Stimulated activated naive CD4-positive, alpha-beta T cell (primary cell): ENCODE results near the gene SLC25A18.
"Not testable (repeated sequence)": the region's sequence is repeated elsewhere in the genome, so short reads cannot be mapped to it uniquely, and the experiment has no call there.

ENCODE experiments used
- DNase-seq, 6 experiments: peaks; one replicate each; lab custom pipeline; 2025; lab: John Stamatoyannopoulos, UW

Gene SLC25A18, protein sequence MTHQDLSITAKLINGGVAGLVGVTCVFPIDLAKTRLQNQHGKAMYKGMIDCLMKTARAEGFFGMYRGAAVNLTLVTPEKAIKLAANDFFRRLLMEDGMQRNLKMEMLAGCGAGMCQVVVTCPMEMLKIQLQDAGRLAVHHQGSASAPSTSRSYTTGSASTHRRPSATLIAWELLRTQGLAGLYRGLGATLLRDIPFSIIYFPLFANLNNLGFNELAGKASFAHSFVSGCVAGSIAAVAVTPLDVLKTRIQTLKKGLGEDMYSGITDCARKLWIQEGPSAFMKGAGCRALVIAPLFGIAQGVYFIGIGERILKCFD

GRCh38 chr22:17562906-17563870 lies at the start of gene SLC25A18:
SLC25A18 (plus strand) TSS chr22:17563498; CDS start chr22:17579945, 16,447 bp downstream.
- no peak for DNase-seq

DNA sequence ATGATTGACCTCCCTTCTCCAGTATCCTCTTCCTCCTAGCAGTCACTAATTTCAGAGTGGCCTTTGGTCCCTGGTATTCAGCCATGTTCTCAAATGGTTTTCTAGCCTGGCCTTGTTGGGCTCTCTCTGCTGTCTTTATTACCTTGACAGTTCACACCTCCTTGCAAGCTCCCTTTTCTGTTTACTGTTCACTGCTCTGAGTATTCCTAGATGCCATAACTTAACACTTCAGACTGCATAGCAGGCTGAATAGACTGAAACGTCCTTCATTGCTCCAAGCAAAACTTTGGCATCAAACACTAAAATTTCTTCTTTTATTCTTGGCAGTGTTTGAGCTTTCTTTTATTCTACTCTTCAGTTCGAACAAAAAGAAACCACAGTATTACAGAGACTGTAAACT lies 49.7 kb upstream of the SLC25A18 start:
- DNase-seq: no peak

- no peak for DNase-seq
These were observed 49.2 kb upstream of the SLC25A18 start for GRCh38 chr22:17514084-17514483.

GRCh38 chr22:17518406-17518805 lies 44.9 kb upstream of the SLC25A18 start:
- DNase-seq: no peak

- not testable (repeated sequence) for DNase-seq
These were observed 41.3 kb upstream of the SLC25A18 start for GRCh38 chr22:17521971-17522370.

DNA sequence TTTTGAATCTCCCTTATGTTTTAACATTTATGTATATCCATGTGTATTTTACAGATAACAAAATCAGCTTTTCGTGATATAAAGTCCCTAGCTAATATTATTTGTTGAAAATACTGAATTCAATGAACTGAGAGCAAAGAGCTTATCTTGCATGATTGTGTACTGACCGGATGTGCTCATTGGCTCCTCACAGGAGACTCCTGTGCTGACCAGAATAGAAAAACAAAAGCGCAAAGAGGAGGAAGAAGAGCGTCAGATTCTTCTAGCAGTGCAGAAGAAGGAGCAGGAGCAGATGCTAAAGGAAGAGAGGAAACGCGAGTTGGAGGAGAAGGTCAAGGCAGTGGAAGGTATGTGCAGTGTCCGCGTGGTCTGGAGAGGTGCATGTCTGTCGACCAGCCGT lies 39.4 kb upstream of the SLC25A18 start:
- no peak for DNase-seq

GRCh38 chr22:17536269-17536668 lies 27.0 kb upstream of the SLC25A18 start:
- DNase-seq: no peak

DNA sequence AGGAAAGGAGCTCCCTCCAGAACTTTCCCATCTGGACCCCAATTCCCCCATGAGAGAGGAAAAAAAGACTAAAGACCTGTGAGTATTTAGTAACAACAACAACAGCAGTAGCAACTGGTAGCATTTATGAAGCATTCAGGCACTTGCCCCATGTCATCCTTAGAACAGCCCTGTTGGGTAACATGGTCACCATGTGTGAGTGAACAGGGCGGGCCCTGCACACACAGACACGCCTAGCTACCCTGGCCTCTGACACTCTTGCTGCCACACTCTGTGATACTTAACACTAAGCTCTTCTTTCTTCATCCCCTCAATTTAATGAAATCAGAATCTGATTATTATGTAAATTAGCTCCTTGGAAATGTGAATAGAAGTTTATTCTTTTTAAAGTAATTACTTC lies 26.1 kb upstream of the SLC25A18 start:
- DNase-seq: no peak

GRCh38 chr22:17540481-17540880 lies 22.8 kb upstream of the SLC25A18 start:
- no peak for DNase-seq

- DNase-seq: no peak
These were observed 21.8 kb upstream of the SLC25A18 start for GRCh38 chr22:17541476-17541875.

- no peak for DNase-seq
These were observed 20.8 kb upstream of the SLC25A18 start for GRCh38 chr22:17542452-17542851.

- no peak for DNase-seq
These were observed 15.1 kb upstream of the SLC25A18 start for GRCh38 chr22:17548010-17548755.

GRCh38 chr22:17548756-17549035 lies 14.6 kb upstream of the SLC25A18 start:
- DNase-seq: no peak

DNA sequence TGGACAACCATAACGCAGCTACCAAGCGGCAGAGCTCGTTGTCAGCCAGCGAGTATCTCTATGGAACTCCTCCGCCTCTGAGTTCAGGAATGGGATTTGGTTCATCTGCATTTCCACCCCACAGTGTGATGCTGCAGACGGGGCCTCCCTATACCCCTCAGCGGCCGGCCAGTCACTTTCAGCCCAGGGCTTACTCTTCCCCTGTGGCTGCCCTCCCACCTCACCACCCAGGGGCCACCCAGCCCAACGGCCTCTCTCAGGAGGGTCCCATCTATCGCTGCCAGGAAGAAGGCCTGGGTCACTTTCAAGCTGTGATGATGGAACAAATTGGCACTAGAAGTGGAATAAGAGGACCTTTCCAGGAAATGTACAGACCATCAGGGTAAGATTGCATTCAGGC lies 14.1 kb upstream of the SLC25A18 start:
- no peak for DNase-seq

GRCh38 chr22:17549655-17550054 lies 13.6 kb upstream of the SLC25A18 start:
- DNase-seq: no peak

DNA sequence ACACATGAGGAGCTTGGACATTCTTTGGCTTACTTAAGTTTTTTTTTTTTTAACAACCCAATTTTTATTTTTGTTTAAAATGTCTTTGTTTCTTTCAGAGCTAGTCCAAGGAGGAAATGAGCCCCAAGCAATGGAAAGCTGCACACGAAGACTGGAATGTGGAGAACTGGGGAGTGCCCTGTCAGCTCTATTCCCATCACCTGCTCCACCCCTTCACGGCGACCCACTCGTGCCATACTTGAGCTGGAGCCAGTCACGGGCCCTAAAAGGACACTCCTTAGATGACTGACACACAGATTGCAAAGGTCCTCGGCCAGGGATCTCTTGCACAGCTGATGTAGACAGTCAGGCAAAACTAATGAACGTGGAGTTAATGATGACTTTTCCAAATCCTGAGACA lies 10.6 kb upstream of the SLC25A18 start:
- DNase-seq: no peak

GRCh38 chr22:17554814-17555213 lies 8.5 kb upstream of the SLC25A18 start:
- no peak for DNase-seq

- DNase-seq: no peak
These were observed 4.1 kb upstream of the SLC25A18 start for GRCh38 chr22:17559188-17559587.

DNA sequence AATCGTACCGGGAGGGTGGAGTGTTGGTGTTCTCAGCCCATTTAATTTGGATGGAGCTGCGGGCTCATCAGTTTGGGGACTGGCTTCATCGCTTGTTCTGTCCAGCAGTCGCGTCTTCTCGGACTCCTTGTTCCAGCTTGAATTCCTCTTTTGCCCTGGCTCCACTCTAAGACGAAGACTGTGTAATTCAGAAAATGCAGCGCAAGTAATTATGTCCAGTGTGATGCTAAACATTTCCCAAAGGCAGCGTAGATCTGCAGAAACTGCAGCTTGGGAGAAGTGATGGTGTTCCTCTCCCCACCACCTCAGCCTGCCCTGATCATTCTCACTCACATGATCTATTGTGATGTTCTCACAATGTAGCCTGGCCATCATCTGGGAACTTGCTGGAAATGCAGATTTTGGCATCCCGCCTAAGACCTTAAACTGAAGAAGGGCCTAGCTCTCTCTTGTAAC lies 666 bp downstream of the SLC25A18 start:
- no peak for DNase-seq

DNA sequence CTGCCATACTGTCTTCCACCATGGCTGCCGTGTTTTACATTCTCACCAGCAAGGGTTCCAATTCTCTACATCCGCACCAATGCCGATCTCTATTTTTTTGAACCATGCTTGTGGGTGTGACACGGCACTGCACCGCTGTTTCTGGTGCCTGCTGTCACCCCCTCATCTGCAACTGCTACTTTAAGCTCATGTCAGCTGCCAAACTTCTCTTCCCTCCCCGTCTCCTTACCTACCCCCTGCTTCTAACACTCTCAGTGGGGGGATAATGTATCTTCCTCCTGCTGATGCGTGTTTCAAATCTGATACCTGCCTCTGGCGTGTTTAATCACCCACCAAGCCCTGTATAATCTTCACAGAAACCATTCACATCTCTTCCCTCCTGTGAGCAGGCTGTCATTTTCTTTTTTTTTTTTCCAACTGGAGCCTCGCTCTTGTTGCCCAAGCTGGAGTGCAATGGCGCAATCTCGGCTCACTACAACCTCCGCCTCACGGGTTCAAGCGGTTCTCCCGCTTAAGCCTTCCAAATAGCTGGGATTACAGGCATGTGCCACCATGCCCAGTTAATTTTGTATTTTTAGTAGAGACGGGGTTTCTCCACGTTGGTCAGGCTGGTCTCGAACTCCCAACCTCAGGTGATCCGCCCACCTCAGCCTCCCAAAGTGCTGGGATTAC lies 2.9 kb downstream of the SLC25A18 start:
- DNase-seq: not testable (repeated sequence)

GRCh38 chr22:17566776-17567175 lies 3.5 kb downstream of the SLC25A18 start:
- no peak for DNase-seq

DNA sequence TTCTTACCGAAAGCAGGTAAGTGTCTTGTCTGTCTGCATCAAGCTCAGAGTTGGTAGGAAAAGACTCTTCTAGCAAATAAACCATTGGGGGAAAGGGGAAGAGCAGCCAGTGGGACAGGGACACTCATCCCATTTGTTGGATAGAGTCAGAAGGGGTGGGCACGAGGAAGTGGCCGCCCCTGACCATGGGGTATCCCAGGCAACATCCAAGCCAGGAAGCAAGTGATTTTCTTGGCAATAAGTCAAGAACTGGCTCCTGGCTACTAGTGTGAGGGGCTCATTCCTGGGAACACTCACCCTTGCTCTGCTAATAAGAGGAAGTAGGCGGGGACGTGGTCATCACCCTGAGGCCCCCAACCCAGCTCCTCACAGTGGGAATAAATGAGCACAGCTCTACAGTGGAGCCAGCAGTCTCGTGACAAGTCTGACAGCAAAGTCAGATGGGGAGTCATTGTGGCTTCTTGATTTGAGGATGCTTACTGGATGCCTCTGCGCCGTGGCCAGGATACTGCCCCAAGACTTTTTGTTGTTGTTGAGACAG lies 6.7 kb downstream of the SLC25A18 start:
- DNase-seq: no peak
